Suprapubic skin (tissue), 4 donors: ENCODE data around the gene TMEM271. TPM values are rescaled to one million over a fixed set of nuclear protein-coding genes. Genes with fewer than 3 reads are reported as not detected.

ENCODE experiments used
- DNase-seq, 2 donors: peaks; one replicate each; pipeline ENCODE4 v3.0.0-alpha.2; 2019; ENCODE audit warnings: low spot score in 2 of 2
- H3K27ac ChIP-seq: fragments of 200-600 bp; sonication (generic); one replicate; pipeline ENCODE4 v1.5.1; 2019
- H3K27me3 ChIP-seq: fragments of 200-600 bp; sonication (generic); one replicate; pipeline ENCODE4 v1.5.1; 2019
- H3K36me3 ChIP-seq: fragments of 200-600 bp; sonication (generic); one replicate; pipeline ENCODE4 v1.5.1; 2019
- H3K4me1 ChIP-seq: fragments of 200-600 bp; sonication (generic); one replicate; pipeline ENCODE4 v1.5.1; 2019
- H3K4me3 ChIP-seq: fragments of 200-600 bp; sonication (generic); one replicate; pipeline ENCODE4 v1.5.1; 2019; ENCODE audit warnings: mild to moderate bottlenecking
- H3K9me3 ChIP-seq: fragments of 200-600 bp; sonication (generic); one replicate; pipeline ENCODE4 v1.5.1; 2019
- EP300 ChIP-seq: sonication (generic); formaldehyde crosslinking; IDR thresholded peaks from one replicate; pipeline ENCODE4 v1.6.1; 2017; ENCODE audit warnings: antibody characterized with exemption
- POLR2A ChIP-seq, 2 donors: fragments of 450-650 bp; IDR thresholded peaks; one replicate each; pipeline ENCODE4 v1.6.1; 2017; ENCODE audit warnings: antibody characterized with exemption in 2 of 2, mild to moderate bottlenecking in 2 of 2, moderate library complexity in 2 of 2
- POLR2AphosphoS5 ChIP-seq, 3 donors: sonication (generic); formaldehyde crosslinking; IDR thresholded peaks; one replicate each; pipeline ENCODE4 v1.6.1; 2017; ENCODE audit warnings: antibody characterized with exemption in 3 of 3
- WGBS: methylation state at CpG from one replicate; pipeline ENCODE4 v1.1.5; 2018; 5-methylcytosine and 5-hydroxymethylcytosine counted together
- total RNA-seq, 4 donors: library from RNA; depleted of rRNA; stranded (reverse); fragments of >200 nt; gene quantifications; one replicate each; pipeline ENCODE4 v1.1.0, GENCODE V29; 2016
- TF ChIP-seq, protein P1 (sequence below), 2 donors: fragments of 200-600 bp in 1 of 2; fragments of 450-650 bp in 1 of 2; sonication (generic) in 1 of 2; IDR thresholded peaks; one replicate each; pipeline ENCODE4 v1.5.1; 2016 to 2019; ENCODE audit warnings: antibody characterized with exemption in 2 of 2, mild to moderate bottlenecking in 1 of 2, moderate library complexity in 1 of 2

The TMEM271 gene
- total RNA-seq, 4 donors from 2014 or later: 0.40 to 8.7 (median 3.5) TPM

GRCh38 chr4:531721-532565 is 44.2 kb downstream of the TMEM271 start:
- no peak overlapping the region for H3K4me3 ChIP-seq
- TF ChIP-seq EP300 (no peak), POLR2AphosphoS5 (IDR thresholded peaks at IDR 0.05) (no peak), POLR2A (IDR thresholded peaks at IDR 0.05) (no peak)
- TF ChIP-seq, protein P1, sequence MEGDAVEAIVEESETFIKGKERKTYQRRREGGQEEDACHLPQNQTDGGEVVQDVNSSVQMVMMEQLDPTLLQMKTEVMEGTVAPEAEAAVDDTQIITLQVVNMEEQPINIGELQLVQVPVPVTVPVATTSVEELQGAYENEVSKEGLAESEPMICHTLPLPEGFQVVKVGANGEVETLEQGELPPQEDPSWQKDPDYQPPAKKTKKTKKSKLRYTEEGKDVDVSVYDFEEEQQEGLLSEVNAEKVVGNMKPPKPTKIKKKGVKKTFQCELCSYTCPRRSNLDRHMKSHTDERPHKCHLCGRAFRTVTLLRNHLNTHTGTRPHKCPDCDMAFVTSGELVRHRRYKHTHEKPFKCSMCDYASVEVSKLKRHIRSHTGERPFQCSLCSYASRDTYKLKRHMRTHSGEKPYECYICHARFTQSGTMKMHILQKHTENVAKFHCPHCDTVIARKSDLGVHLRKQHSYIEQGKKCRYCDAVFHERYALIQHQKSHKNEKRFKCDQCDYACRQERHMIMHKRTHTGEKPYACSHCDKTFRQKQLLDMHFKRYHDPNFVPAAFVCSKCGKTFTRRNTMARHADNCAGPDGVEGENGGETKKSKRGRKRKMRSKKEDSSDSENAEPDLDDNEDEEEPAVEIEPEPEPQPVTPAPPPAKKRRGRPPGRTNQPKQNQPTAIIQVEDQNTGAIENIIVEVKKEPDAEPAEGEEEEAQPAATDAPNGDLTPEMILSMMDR (IDR thresholded peaks at IDR 0.05): no peak
- H3K36me3 ChIP-seq: peaks cover 93% of the 10 kb centered on the region
- no peak for DNase-seq
- no peaks in the 10 kb centered on the region for H3K27me3 ChIP-seq
- WGBS: 97% methylated on average over 17 of the region's 17 CpGs
- no peak overlapping the region for H3K27ac ChIP-seq
- no peaks in the 10 kb centered on the region for H3K4me1 ChIP-seq
- no peaks in the 10 kb centered on the region for H3K9me3 ChIP-seq

- peaks cover 91% of the 10 kb centered on the region for H3K36me3 ChIP-seq
Observed at GRCh38 chr4:531076-531475, 45.0 kb downstream of the TMEM271 start.

DNA sequence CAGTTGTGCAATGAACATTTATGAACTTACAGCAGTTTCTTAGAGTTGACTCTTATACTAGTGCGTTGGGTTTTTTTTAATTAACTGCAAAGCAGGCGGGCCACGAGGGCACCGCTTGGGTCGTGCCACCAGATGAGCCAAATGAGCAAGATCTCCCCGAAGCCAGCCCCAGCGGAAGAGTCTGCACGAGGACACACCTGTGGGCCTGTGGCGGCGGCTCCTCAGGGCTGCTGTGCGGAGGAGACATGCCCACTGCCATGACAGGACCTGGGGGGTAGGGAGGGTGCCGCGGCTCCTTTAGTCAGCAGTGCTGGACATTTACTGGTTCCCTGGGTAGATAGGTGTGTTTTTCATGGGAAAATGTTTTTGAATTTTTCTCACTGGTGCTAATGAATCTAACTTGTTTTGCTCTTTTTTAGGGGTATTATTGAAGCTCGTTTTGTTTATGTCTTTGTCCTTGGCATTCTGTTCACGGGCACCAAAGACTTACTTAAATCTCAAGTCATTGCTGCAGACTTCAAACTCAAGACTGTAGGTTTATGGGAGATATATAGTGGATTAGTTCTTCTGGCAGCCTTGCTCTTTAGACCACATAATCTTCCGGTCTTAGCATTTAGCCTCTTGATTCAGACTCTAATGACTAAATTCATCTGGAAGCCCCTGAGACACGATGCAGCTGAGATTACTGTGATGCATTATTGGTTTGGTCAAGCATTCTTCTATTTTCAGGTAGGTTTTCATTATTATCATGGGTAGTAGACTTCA is 45.9 kb downstream of the TMEM271 start:
- H3K27ac ChIP-seq: no peak overlapping the region
- no peak overlapping the region for H3K4me3 ChIP-seq
- H3K9me3 ChIP-seq: no peaks in the 10 kb centered on the region
- no peaks in the 10 kb centered on the region for H3K4me1 ChIP-seq
- WGBS: 86% methylated on average over 17 of the region's 17 CpGs
- DNase-seq: no peak
- H3K27me3 ChIP-seq: no peaks in the 10 kb centered on the region
- peaks cover 89% of the 10 kb centered on the region for H3K36me3 ChIP-seq
- TF ChIP-seq POLR2A (IDR thresholded peaks at IDR 0.05): no peak
- TF ChIP-seq, protein P1 (IDR thresholded peaks at IDR 0.05): no peak
- no peak for TF ChIP-seq EP300
- TF ChIP-seq POLR2AphosphoS5 (IDR thresholded peaks at IDR 0.05): no peak

More at GRCh38 chr4:531076-531475, 45.0 kb downstream of the TMEM271 start:
- H3K27ac ChIP-seq: no peak overlapping the region
- H3K4me1 ChIP-seq: no peaks in the 10 kb centered on the region
- H3K4me3 ChIP-seq: no peak overlapping the region
- no peak for DNase-seq
- no peaks in the 10 kb centered on the region for H3K9me3 ChIP-seq
- WGBS: 73% methylated on average over 11 of the region's 11 CpGs
- H3K27me3 ChIP-seq: no peaks in the 10 kb centered on the region
- no peak for TF ChIP-seq EP300
- TF ChIP-seq, protein P1 (IDR thresholded peaks at IDR 0.05): no peak
- no peak for TF ChIP-seq POLR2AphosphoS5 (IDR thresholded peaks at IDR 0.05)
- TF ChIP-seq POLR2A (IDR thresholded peaks at IDR 0.05): no peak

DNA sequence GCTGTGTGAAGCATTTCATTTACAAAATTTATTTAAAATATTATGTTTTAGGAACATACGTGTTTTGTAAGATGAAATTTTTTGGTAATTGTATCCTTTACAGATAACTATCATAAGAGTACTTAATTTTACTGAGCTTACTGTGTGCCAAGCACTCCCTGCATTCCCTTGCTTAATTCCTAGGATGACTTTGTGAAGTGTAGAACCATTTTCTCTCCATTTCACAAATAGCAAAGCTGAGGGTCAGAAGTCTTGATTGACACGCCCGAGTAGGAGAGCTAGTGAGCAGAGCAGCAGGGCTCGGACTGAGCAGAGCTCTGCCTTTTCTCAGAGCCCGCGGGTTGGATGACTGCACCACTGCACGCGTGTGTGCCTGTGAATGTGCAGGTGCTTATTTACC is 46.5 kb downstream of the TMEM271 start:
- TF ChIP-seq POLR2AphosphoS5 (IDR thresholded peaks at IDR 0.05): no peak

DNA sequence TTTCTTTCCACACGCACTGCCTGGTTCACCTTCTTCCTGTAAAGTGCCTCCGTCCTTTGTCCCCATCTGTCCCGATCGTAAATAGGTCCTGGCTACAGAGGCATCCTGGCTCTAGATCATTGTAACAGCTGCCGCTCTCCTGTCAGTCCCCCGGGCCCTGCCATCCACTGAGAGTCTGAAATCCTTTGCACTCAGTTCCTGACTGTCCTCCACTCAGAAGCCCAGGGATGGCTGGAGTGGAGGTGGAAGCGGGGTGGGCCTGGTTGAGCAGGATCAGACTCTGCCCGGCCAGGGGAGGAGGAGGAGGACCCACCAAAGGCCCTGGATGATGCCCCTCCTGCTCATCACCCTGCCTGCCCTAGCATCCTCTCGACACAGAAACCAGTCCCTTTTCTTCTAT is 47.3 kb downstream of the TMEM271 start:
- Histone ChIP-seq H3K27me3 (no peaks in the 10 kb centered on the region), H3K36me3 (peaks cover 89% of the 10 kb centered on the region), H3K9me3 (no peaks in the 10 kb centered on the region), H3K4me1 (no peaks in the 10 kb centered on the region), H3K4me3 (no peak overlapping the region), H3K27ac (no peak overlapping the region)
- TF ChIP-seq POLR2A (IDR thresholded peaks at IDR 0.05) (no peak), POLR2AphosphoS5 (IDR thresholded peaks at IDR 0.05) (no peak)
- DNase-seq: no peak
- 91% methylated on average over 9 of the region's 9 CpGs for WGBS

More for the DNA sequence above, 46.5 kb downstream of the TMEM271 start:
- Histone ChIP-seq H3K36me3 (peaks cover 89% of the 10 kb centered on the region), H3K9me3 (no peaks in the 10 kb centered on the region), H3K27me3 (no peaks in the 10 kb centered on the region), H3K4me3 (no peak overlapping the region), H3K4me1 (no peaks in the 10 kb centered on the region), H3K27ac (no peak overlapping the region)
- 75% methylated on average over 8 of the region's 8 CpGs for WGBS
- no peak for DNase-seq

DNA sequence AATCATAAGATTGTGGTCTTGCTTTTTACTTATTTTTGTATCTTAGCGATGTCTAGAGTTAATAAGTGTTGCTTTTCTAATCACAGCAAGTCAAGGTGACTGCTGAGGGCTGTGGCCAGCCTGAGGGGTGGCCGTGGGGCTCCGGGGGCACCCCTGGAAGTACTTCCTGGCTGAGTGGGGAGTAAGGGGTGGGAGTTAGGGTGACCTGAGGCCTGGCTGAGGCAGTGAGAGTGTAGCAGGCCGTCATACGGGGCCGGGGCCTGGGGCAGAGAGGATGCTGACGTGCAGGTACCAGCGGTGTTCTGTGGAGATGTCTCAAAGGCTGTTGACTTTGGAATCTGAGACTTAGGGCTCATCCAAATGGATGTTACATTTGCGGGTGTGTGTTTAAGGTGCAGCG is 47.8 kb downstream of the TMEM271 start:
- 95% methylated on average over 10 of the region's 10 CpGs for WGBS
- DNase-seq: no peak
- Histone ChIP-seq H3K27me3 (no peaks in the 10 kb centered on the region), H3K27ac (no peak overlapping the region), H3K9me3 (no peaks in the 10 kb centered on the region), H3K36me3 (peaks cover 89% of the 10 kb centered on the region), H3K4me3 (no peak overlapping the region), H3K4me1 (no peaks in the 10 kb centered on the region)
- TF ChIP-seq, protein P1 (IDR thresholded peaks at IDR 0.05): no peak
- TF ChIP-seq EP300: no peak
- TF ChIP-seq POLR2AphosphoS5 (IDR thresholded peaks at IDR 0.05): no peak
- TF ChIP-seq POLR2A (IDR thresholded peaks at IDR 0.05): no peak
